CD4-positive, alpha-beta memory T cell (primary cell): ENCODE data around the gene ATRNL1. TPM values are rescaled to one million over a fixed set of nuclear protein-coding genes. Genes with fewer than 3 reads are reported as not detected.
A peak's percentile ranks its signal among the peaks of the same experiment; 100 is the strongest.

Experiments used
- CTCF ChIA-PET: fragments of 350-600 bp; sonication (Branson Sonifier 250); formaldehyde crosslinking; loops from one replicate; lab custom pipeline; 2021; ENCODE audit warnings: inconsistent platforms; ENCODE audit not compliant: partially characterized antibody; lab: Charles Lee
- POLR2A ChIA-PET: fragments of 350-600 bp; sonication (Branson Sonifier 250); formaldehyde crosslinking; loops from one replicate; lab custom pipeline; 2021; ENCODE audit not compliant: partially characterized antibody; lab: Charles Lee
- DNase-seq, 5 donors: peaks; one replicate each; pipeline versions ENCODE4 v3.0.0 to v3.0.0-alpha.2; 2020 to 2022; ENCODE audit warnings: mixed read lengths in 1 of 5
- H3K27ac ChIP-seq: one replicate; pipeline ENCODE4 v1.7.0; 2013; ENCODE audit warnings: low read depth, low read length
- H3K27me3 ChIP-seq: 2 replicates; pipeline ENCODE4 v1.7.0; 2013; ENCODE audit warnings: mild to moderate bottlenecking, low read length, moderate library complexity; ENCODE audit not compliant: insufficient read depth
- H3K36me3 ChIP-seq: 2 replicates; pipeline ENCODE4 v1.7.0; 2013; ENCODE audit warnings: mild to moderate bottlenecking, low read length, moderate library complexity; ENCODE audit not compliant: insufficient read depth
- H3K4me1 ChIP-seq: 2 replicates; pipeline ENCODE4 v1.7.0; 2013; ENCODE audit warnings: mild to moderate bottlenecking, low read length, moderate library complexity; ENCODE audit not compliant: insufficient read depth
- H3K4me3 ChIP-seq, 2 donors: one replicate each; pipeline ENCODE4 v1.7.0; 2013; ENCODE audit warnings: low read length in 2 of 2, mild to moderate bottlenecking in 1 of 2
- H3K9me3 ChIP-seq, 2 donors: one replicate each; pipeline ENCODE4 v1.7.0; 2013; ENCODE audit warnings: low read length in 2 of 2, control low read depth in 1 of 2; ENCODE audit not compliant: control insufficient read depth in 1 of 2
- H3K27ac Mint-ChIP-seq, 7 donors: one replicate each; pipeline ENCODE4 v1.8.0; 2020 to 2021; ENCODE audit warnings: mixed read lengths in 7 of 7, mild to moderate bottlenecking in 6 of 7, inconsistent platforms in 3 of 7, moderate library complexity in 3 of 7
- H3K27me3 Mint-ChIP-seq, 2 donors: one replicate each; pipeline ENCODE4 v1.8.0; 2020 to 2021; ENCODE audit warnings: mixed read lengths in 2 of 2
- H3K36me3 Mint-ChIP-seq, 2 donors: one replicate each; pipeline ENCODE4 v1.8.0; 2020 to 2021; ENCODE audit warnings: mixed read lengths in 2 of 2, inconsistent platforms in 1 of 2, mild to moderate bottlenecking in 1 of 2
- H3K4me1 Mint-ChIP-seq, 4 donors: one replicate each; pipeline ENCODE4 v1.8.0; 2020 to 2021; ENCODE audit warnings: mixed read lengths in 4 of 4, mild to moderate bottlenecking in 1 of 4
- H3K4me3 Mint-ChIP-seq, 8 donors: one replicate each; pipeline ENCODE4 v1.8.0; 2020 to 2021; ENCODE audit warnings: mixed read lengths in 8 of 8, mild to moderate bottlenecking in 7 of 8, moderate library complexity in 6 of 8, inconsistent platforms in 3 of 8
- H3K9me3 Mint-ChIP-seq, 8 donors: one replicate each; pipeline ENCODE4 v1.8.0; 2020 to 2021; ENCODE audit warnings: mixed read lengths in 8 of 8, mild to moderate bottlenecking in 5 of 8, inconsistent platforms in 3 of 8, moderate library complexity in 1 of 8
- intact Hi-C: fragments of 100-400 bp; cut with micrococcal nuclease; formaldehyde crosslinking; loops from one replicate; pipeline ENCODE4 v1.15.1; 2023
- polyA plus RNA-seq, 2 donors: library from polyadenylated mRNA; unstranded; fragments of 300-500 nt; fragmentation: Illumina TruSeq; gene quantifications; one replicate each; pipeline ENCODE4 v1.2.3, GENCODE V29; 2021
- total RNA-seq, 2 experiments: library from RNA; stranded (reverse); gene quantifications; one replicate each; pipeline ENCODE4 v1.2.3, GENCODE V29; 2021

ATRNL1 gene
- total and polyA plus RNA-seq, 4 experiments from 2014 or later = 0.23 to 0.50 TPM; not detected in 2

DNA sequence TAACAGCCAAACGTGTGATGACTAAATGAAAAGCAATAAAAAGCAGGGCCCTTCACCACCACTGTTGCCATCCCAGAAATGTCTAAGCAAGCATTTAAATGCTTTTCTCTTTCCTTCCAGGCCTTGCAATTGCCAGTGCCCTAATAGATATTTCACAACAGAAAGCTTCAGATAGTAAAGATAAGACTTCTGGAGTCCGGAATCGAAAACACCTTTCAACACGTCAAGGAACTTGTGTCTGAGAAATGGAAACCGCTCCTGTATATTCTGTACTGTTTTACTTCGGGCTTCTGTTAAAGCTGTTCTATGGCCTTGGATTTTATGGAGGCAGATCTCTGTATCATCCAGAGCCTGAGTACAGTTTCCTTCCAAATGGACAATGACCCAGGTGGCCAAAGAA lies 851.4 kb downstream of the ATRNL1 start:
- Mint-ChIP-seq H3K4me1 (no peaks in the 10 kb centered on the region), H3K4me3 (no peak overlapping the region), H3K36me3 (no peaks in the 10 kb centered on the region), H3K9me3 (peaks cover 0 to 9% (median 5%) of the 10 kb centered on the region in 8 donors), H3K27me3 (no peaks in the 10 kb centered on the region), H3K27ac (no peak overlapping the region)
- intact Hi-C loops = no loop called here
- H3K4me3 ChIP-seq = no peak overlapping the region
- no peaks in the 10 kb centered on the region for H3K27me3 ChIP-seq
- CTCF ChIA-PET = no interaction called here
- H3K9me3 ChIP-seq = no peaks in the 10 kb centered on the region
- no peak overlapping the region for H3K27ac ChIP-seq
- no peaks in the 10 kb centered on the region for H3K36me3 ChIP-seq
- POLR2A ChIA-PET = no interaction called here
- no peak for DNase-seq
- H3K4me1 ChIP-seq = no peaks in the 10 kb centered on the region

DNA sequence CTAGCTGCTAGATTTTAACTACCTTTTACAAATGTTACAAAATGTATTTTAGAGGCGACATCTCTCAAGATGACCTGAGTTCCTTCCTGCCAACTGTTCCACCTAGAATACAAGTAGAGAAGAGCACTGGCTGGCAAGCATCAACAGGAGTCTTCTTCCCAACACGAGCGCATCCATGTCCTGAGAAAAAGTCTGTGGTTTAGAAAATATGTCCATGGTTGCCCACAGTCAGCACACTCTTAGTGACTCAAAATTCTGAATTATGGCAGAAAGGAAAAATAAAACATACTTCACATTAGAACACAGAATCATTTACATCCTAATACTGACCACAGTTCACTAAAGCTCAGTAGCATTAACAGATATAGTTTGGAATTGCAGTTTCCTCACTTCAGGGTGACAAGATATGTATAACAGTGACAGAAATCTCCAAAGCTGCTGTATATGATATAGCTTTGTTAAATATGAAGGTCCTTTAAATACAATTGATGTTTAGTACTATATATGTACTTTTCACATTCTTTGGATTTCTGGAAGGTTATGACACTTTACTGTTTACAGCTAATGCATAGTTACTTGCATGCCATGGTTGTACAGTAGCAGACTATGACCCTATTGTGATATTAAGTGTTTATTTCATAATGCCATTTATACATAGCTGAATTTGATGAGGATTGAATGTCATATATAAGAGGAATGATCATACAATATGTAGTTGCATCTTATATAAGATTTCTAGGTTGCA lies 852.7 kb downstream of the ATRNL1 start:
- H3K4me3 Mint-ChIP-seq = no peak overlapping the region
- H3K9me3 ChIP-seq = no peaks in the 10 kb centered on the region
- no peaks in the 10 kb centered on the region for H3K4me1 ChIP-seq
- H3K4me1 Mint-ChIP-seq = no peaks in the 10 kb centered on the region
- no peak overlapping the region for H3K27ac ChIP-seq
- no peaks in the 10 kb centered on the region for H3K27me3 ChIP-seq
- no peak overlapping the region for H3K27ac Mint-ChIP-seq
- no peaks in the 10 kb centered on the region for H3K27me3 Mint-ChIP-seq
- no peak for DNase-seq
- H3K36me3 ChIP-seq = no peaks in the 10 kb centered on the region
- H3K4me3 ChIP-seq = no peak overlapping the region
- intact Hi-C loops = no loop called here
- CTCF ChIA-PET = no interaction called here
- H3K9me3 Mint-ChIP-seq = peaks cover 0 to 6% (median 3%) of the 10 kb centered on the region in 8 donors
- POLR2A ChIA-PET = no interaction called here
- no peaks in the 10 kb centered on the region for H3K36me3 Mint-ChIP-seq

DNA sequence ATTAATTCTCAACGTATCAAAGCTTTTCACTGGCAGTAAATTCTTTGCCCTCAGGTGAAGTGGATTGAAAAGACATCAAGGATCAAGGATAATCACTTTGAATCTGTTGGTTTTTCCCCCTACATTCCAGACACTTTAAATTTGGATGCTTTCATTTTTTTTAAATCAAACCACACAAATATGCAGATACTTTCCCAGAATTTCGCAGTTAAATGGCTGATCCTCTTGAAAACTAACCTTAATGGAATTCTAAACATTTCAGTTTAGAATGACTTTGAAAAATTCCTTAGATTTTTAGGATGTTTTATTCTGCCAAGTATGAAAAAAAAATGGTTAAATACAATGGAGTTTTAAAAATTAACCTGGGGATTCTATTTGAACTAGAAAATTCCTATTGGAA lies 853.9 kb downstream of the ATRNL1 start:
- H3K27ac Mint-ChIP-seq = no peak overlapping the region
- H3K27me3 ChIP-seq = no peaks in the 10 kb centered on the region
- ChIA-PET POLR2A (no interaction called here), CTCF (no interaction called here)
- no peak overlapping the region for H3K4me3 ChIP-seq
- no peaks in the 10 kb centered on the region for H3K9me3 ChIP-seq
- no peak overlapping the region for H3K27ac ChIP-seq
- intact Hi-C loops = no loop called here
- no peaks in the 10 kb centered on the region for H3K27me3 Mint-ChIP-seq
- no peak for DNase-seq
- no peaks in the 10 kb centered on the region for H3K4me1 ChIP-seq
- no peaks in the 10 kb centered on the region for H3K36me3 Mint-ChIP-seq
- H3K9me3 Mint-ChIP-seq = peaks cover 0 to 6% (median 2%) of the 10 kb centered on the region in 8 donors
- H3K4me1 Mint-ChIP-seq = no peaks in the 10 kb centered on the region
- no peak overlapping the region for H3K4me3 Mint-ChIP-seq
- H3K36me3 ChIP-seq = no peaks in the 10 kb centered on the region

DNA sequence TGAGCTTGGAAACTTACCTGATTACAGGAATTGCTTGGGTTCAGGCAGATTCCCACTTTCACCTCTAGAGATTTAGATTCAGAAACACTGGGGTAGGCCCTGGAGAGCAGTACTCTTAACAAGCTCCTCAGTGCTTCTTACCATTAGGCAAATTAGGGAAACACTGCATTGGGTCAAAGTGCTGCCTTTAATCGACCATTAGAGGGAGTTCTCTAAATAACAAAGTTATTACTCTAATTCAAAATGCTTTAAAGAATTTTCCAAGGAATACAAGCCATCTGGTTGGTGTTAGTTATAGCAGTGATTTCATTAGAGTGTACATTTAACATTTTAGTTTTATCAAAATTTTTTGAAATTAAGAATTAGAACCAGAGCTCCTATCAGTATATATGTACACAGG lies 855.3 kb downstream of the ATRNL1 start:
- H3K27me3 Mint-ChIP-seq = no peaks in the 10 kb centered on the region

DNA sequence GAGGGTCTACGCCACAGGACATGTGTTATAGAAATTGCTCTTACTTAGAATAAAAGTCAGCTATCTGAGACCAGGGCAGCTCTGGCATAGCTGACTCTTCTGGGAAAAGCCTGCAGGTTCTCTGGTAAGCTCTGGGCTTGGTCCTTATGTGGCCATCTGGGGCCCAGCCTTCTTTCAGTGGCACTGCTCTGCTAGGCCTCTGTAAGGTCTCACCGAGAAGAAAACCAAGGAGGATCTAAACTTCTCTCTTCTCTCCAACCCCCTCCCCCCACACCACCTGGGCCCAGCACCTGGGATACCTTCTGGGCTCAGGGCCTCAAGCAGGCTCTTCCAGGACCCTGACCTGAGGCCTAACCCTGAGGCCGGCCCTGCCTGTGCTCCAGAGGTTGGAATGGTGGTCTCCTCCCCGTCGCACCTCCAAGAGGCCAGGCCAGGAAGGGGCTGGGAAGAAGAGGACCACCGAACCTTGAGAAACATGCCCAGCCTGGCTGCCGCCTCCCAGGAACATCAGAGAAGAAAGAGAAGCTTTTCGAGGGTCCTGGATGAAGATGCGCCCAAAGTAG lies 856.2 kb downstream of the ATRNL1 start:
- H3K4me1 ChIP-seq = no peaks in the 10 kb centered on the region
- peak overlapping the region in 1 of 8 donors; percentile 15 for H3K4me3 Mint-ChIP-seq
- DNase-seq = no peak
- H3K36me3 Mint-ChIP-seq = no peaks in the 10 kb centered on the region
- H3K9me3 Mint-ChIP-seq = peaks cover 0 to 2% (median 0%) of the 10 kb centered on the region in 8 donors
- no peaks in the 10 kb centered on the region for H3K27me3 Mint-ChIP-seq
- CTCF ChIA-PET = interaction anchor here (0.6 kb wide), 1 partner anchor 496 kb away, joined by 3 read pairs; no protein-coding TSS in a partner anchor
- H3K4me3 ChIP-seq = no peak overlapping the region
- POLR2A ChIA-PET = no interaction called here
- no peaks in the 10 kb centered on the region for H3K4me1 Mint-ChIP-seq
- intact Hi-C loops = no loop called here
- H3K27me3 ChIP-seq = no peaks in the 10 kb centered on the region
- no peaks in the 10 kb centered on the region for H3K9me3 ChIP-seq
- H3K36me3 ChIP-seq = no peaks in the 10 kb centered on the region
- no peak overlapping the region for H3K27ac Mint-ChIP-seq
- H3K27ac ChIP-seq = no peak overlapping the region

More for the DNA sequence above, 855.3 kb downstream of the ATRNL1 start:
- Histone ChIP-seq H3K4me3 (no peak overlapping the region), H3K27ac (no peak overlapping the region), H3K27me3 (no peaks in the 10 kb centered on the region), H3K4me1 (no peaks in the 10 kb centered on the region), H3K36me3 (no peaks in the 10 kb centered on the region), H3K9me3 (no peaks in the 10 kb centered on the region)
- H3K9me3 Mint-ChIP-seq = peaks cover 0 to 6% (median 0%) of the 10 kb centered on the region in 8 donors
- H3K4me1 Mint-ChIP-seq = no peaks in the 10 kb centered on the region
- H3K4me3 Mint-ChIP-seq = no peak overlapping the region
- H3K27ac Mint-ChIP-seq = no peak overlapping the region
- DNase-seq = no peak
- ChIA-PET CTCF (no interaction called here), POLR2A (no interaction called here)
- intact Hi-C loops = no loop called here
- no peaks in the 10 kb centered on the region for H3K36me3 Mint-ChIP-seq

DNA sequence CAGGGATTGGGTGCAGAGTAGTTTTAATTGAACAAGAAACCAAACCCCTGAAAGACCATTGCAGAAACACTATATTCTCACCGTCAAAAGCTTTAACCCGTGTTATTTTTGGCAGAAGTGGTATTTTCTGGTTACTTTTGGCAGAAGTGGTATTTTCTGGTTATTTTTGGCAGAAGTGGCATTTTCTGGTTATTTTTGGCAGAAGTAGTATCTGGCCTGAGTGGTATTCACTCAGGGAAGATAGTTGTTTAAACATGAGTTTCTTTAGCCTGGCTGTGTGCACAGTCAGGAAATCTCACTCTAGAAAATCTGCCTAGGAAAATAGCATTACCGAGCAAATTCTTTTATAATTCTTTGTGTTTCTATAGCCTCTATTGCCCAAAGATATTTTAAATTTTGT lies 857.2 kb downstream of the ATRNL1 start:
- H3K27ac ChIP-seq = no peak overlapping the region
- no peak overlapping the region for H3K27ac Mint-ChIP-seq
- DNase-seq = no peak
- no peaks in the 10 kb centered on the region for H3K36me3 Mint-ChIP-seq
- no peak overlapping the region for H3K4me3 ChIP-seq
- H3K9me3 ChIP-seq = no peaks in the 10 kb centered on the region
- H3K36me3 ChIP-seq = no peaks in the 10 kb centered on the region
- ChIA-PET POLR2A (no interaction called here), CTCF (interaction anchor here (0.6 kb wide), 1 partner anchor 495 kb away, joined by 3 read pairs; no protein-coding TSS in a partner anchor)
- H3K9me3 Mint-ChIP-seq = peaks cover 0 to 2% (median 0%) of the 10 kb centered on the region in 8 donors
- no peak overlapping the region for H3K4me3 Mint-ChIP-seq
- intact Hi-C loops = no loop called here
- H3K27me3 Mint-ChIP-seq = no peaks in the 10 kb centered on the region
- no peaks in the 10 kb centered on the region for H3K4me1 Mint-ChIP-seq
- no peaks in the 10 kb centered on the region for H3K4me1 ChIP-seq
- H3K27me3 ChIP-seq = no peaks in the 10 kb centered on the region

DNA sequence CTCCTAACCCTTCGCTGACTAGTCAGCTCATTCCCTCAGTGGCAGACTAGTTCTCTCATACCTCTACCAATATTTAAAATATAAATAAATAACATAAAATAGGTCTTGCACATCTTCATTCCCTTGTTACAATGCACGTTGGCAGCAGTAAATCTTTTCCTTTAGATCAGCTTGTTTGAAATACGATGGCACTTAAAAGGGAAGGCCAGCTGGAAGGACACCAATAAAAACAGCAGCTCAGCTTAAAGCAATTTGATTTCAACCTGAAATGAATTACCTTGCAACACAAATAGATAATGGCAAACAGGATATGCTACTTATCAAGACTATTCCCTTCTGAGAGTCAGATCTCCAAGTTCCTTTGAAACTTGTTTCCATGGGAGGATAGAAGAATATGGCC lies 858.1 kb downstream of the ATRNL1 start:
- H3K4me1 Mint-ChIP-seq = no peaks in the 10 kb centered on the region
- H3K9me3 Mint-ChIP-seq = peaks cover 0 to 2% (median 0%) of the 10 kb centered on the region in 8 donors

More for the DNA sequence above, 858.1 kb downstream of the ATRNL1 start:
- Histone ChIP-seq H3K9me3 (no peaks in the 10 kb centered on the region), H3K36me3 (no peaks in the 10 kb centered on the region), H3K27ac (no peak overlapping the region), H3K4me3 (no peak overlapping the region), H3K4me1 (no peaks in the 10 kb centered on the region), H3K27me3 (no peaks in the 10 kb centered on the region)
- DNase-seq = no peak
- POLR2A ChIA-PET = no interaction called here
- H3K27me3 Mint-ChIP-seq = no peaks in the 10 kb centered on the region
- intact Hi-C loops = no loop called here
- H3K27ac Mint-ChIP-seq = no peak overlapping the region
- H3K36me3 Mint-ChIP-seq = no peaks in the 10 kb centered on the region
- CTCF ChIA-PET = no interaction called here
- no peak overlapping the region for H3K4me3 Mint-ChIP-seq
